ENCODE measurements around the gene WSCD2.

WSCD2 gene

GRCh38 chr12:108185002-108185401 is 55.9 kb downstream of the WSCD2 start:
- Histone ChIP-seq H3K4me1 (ENCODE audit: low read length) (no peaks in the 10 kb centered on the region), H3K9me2 (replicated peaks; ENCODE audit: insufficient read depth, low read length) (no peaks in the 10 kb centered on the region), H3K9ac (ENCODE audit: low read length) (no peak overlapping the region), H3K9me3 (replicated peaks; ENCODE audit: insufficient read depth, low read length) (no peaks in the 10 kb centered on the region), H3K79me2 (ENCODE audit: low read length) (no peaks in the 10 kb centered on the region), H3K27ac (ENCODE audit: low read length) (no peak overlapping the region), H3K4me2 (ENCODE audit: low read depth, low read length) (no peak overlapping the region), H3K36me3 (replicated peaks; ENCODE audit: insufficient read depth, low read length) (no peaks in the 10 kb centered on the region), H3K27me3 (replicated peaks; ENCODE audit: insufficient read depth, low read length) (no peaks in the 10 kb centered on the region), H4K20me1 (ENCODE audit: insufficient read depth, low read length) (no peaks in the 10 kb centered on the region), H2AFZ (ENCODE audit: low read length) (no peak overlapping the region), H3F3A (ENCODE audit: insufficient read depth, low read length) (no peaks in the 10 kb centered on the region), H3K4me3 (ENCODE audit: low read length) (no peak overlapping the region)
- TF ChIP-seq EZH2phosphoT487 (IDR thresholded peaks at IDR 0.05; ENCODE audit: low read length) (no peak), CTCF (IDR thresholded peaks at IDR 0.05; ENCODE audit: low read length) (no peak), EZH2 (optimal IDR thresholded peaks at IDR 0.05; ENCODE audit: low read depth, low read length) (no peak)
- no peak for DNase-seq

GRCh38 chr12:108187831-108188230 is 58.7 kb downstream of the WSCD2 start:
- Histone ChIP-seq H3K27ac (ENCODE audit: low read length) (no peak overlapping the region), H3K9me3 (replicated peaks; ENCODE audit: insufficient read depth, low read length) (no peaks in the 10 kb centered on the region), H3K4me1 (ENCODE audit: low read length) (no peaks in the 10 kb centered on the region), H3K4me2 (ENCODE audit: low read depth, low read length) (no peak overlapping the region), H3F3A (ENCODE audit: insufficient read depth, low read length) (no peaks in the 10 kb centered on the region), H2AFZ (ENCODE audit: low read length) (no peak overlapping the region), H3K79me2 (ENCODE audit: low read length) (no peaks in the 10 kb centered on the region), H3K4me3 (ENCODE audit: low read length) (no peak overlapping the region), H3K9ac (ENCODE audit: low read length) (no peak overlapping the region), H3K9me2 (replicated peaks; ENCODE audit: insufficient read depth, low read length) (no peaks in the 10 kb centered on the region), H3K27me3 (replicated peaks; ENCODE audit: insufficient read depth, low read length) (no peaks in the 10 kb centered on the region), H3K36me3 (replicated peaks; ENCODE audit: insufficient read depth, low read length) (no peaks in the 10 kb centered on the region), H4K20me1 (ENCODE audit: insufficient read depth, low read length) (no peaks in the 10 kb centered on the region)
- TF ChIP-seq EZH2phosphoT487 (IDR thresholded peaks at IDR 0.05; ENCODE audit: low read length) (no peak), EZH2 (optimal IDR thresholded peaks at IDR 0.05; ENCODE audit: low read depth, low read length) (no peak), CTCF (IDR thresholded peaks at IDR 0.05; ENCODE audit: low read length) (no peak)
- DNase-seq, result no peak

- no peak overlapping the region for H3K9ac ChIP-seq (ENCODE audit: low read length)
- H3K79me2 ChIP-seq (ENCODE audit: low read length), result no peaks in the 10 kb centered on the region
- no peaks in the 10 kb centered on the region for H3K36me3 ChIP-seq (replicated peaks; ENCODE audit: insufficient read depth, low read length)
- H3K9me3 ChIP-seq (replicated peaks; ENCODE audit: insufficient read depth, low read length), result no peaks in the 10 kb centered on the region
- no peak for TF ChIP-seq EZH2phosphoT487 (IDR thresholded peaks at IDR 0.05; ENCODE audit: low read length)
- TF ChIP-seq CTCF (IDR thresholded peaks at IDR 0.05; ENCODE audit: low read length), result no peak
- TF ChIP-seq EZH2 (optimal IDR thresholded peaks at IDR 0.05; ENCODE audit: low read depth, low read length), result no peak
- no peak overlapping the region for H3K4me3 ChIP-seq (ENCODE audit: low read length)
- no peak overlapping the region for H2AFZ ChIP-seq (ENCODE audit: low read length)
- DNase-seq, result no peak
- H3K27ac ChIP-seq (ENCODE audit: low read length), result no peak overlapping the region
- no peak overlapping the region for H3K4me2 ChIP-seq (ENCODE audit: low read depth, low read length)
- H3F3A ChIP-seq (ENCODE audit: insufficient read depth, low read length), result no peaks in the 10 kb centered on the region
- no peaks in the 10 kb centered on the region for H3K9me2 ChIP-seq (replicated peaks; ENCODE audit: insufficient read depth, low read length)
- no peaks in the 10 kb centered on the region for H3K27me3 ChIP-seq (replicated peaks; ENCODE audit: insufficient read depth, low read length)
- H4K20me1 ChIP-seq (ENCODE audit: insufficient read depth, low read length), result no peaks in the 10 kb centered on the region
- H3K4me1 ChIP-seq (ENCODE audit: low read length), result no peaks in the 10 kb centered on the region
These were observed 61.4 kb downstream of the WSCD2 start for GRCh38 chr12:108190529-108190928.
